ENCODE data around the gene INSIG2.

INSIG2 gene

DNA sequence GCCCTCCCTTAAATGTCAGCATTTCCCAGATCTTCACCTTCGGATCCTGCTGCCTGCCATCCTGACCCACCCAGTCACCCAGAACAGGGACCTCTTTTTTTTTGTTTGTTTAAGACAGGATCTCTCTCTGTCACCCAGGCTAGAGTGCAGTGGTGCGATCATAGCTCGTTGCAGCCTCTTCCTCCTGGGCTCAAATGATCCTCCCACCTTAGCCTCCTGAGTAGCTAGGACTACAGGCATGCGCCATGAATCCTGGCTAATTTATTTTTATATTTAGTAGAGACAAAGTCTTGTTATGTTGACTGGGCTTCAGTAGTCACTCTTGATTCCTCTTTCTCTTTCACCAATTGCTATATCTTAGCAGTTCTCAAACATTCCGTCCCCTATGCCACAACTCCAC lies 39.0 kb downstream of the INSIG2 start:
- DNase-seq (ENCODE audit: low read depth in 1 of 2, low spot score in 1 of 2) = no peak

DNA sequence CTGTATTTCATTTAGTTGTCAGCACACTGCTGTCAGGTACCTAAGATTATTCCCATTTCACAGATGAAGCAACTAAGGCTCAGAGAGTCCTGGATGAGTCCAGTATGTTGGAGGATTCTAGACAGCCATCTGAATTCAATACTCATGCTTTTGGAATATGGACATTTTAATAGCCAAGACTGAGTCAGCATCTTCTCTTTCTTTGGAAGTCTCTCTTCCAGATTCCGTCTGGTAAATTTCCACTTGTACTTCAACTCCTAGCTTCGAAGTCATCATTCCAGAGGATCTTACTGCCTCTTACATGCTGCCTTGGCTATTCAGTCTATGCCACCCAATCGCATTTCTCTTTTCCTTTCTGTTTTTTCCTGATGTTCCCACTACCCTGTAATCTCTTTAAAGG lies 40.6 kb downstream of the INSIG2 start:
- DNase-seq (ENCODE audit: low read depth in 1 of 2, low spot score in 1 of 2) = no peak

DNA sequence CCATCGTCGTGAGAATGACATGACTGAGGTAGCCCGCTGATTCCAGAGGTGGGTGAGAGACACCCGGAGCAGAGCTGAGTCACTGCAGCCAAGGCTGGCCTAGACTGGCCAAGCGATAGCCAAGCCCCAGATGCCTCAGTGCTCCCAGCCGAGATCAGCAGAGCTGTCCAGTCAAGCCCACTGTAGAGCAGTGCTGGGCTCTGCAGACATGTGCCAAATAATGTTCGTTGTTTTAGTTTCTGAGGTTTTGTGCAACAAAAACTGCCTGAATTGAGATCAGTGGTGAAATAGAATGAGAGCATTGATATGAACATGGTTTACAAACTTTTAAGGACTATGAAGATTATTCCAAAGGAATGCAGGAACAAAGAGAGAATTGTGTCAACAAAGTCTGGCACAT lies 42.1 kb downstream of the INSIG2 start:
- DNase-seq (ENCODE audit: low read depth in 1 of 2, low spot score in 1 of 2) = no peak

DNA sequence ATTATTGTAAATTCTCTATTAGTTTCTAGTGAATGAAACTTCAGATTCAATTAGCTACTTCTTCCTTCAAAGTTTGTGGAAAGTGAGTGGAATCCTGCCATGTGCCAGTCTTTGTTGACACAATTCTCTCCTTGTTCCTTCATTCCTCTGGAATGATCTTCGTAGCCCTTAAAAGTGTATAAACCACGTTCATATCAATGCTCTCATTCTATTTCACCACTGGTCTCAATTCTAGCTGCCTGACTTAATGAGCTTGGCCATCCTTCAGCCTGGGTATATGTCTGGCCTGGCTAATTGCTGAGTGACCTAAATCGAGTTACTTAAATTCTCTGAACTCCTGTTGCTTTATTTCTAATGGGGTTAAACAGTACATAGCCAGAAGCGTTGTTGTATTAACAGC lies 43.5 kb downstream of the INSIG2 start:
- no peak for DNase-seq (ENCODE audit: low read depth in 1 of 2, low spot score in 1 of 2)

- no peak for DNase-seq (ENCODE audit: low read depth in 1 of 2, low spot score in 1 of 2)
Measured at GRCh38 chr2:118133916-118134315, 45.6 kb downstream of the INSIG2 start.

DNA sequence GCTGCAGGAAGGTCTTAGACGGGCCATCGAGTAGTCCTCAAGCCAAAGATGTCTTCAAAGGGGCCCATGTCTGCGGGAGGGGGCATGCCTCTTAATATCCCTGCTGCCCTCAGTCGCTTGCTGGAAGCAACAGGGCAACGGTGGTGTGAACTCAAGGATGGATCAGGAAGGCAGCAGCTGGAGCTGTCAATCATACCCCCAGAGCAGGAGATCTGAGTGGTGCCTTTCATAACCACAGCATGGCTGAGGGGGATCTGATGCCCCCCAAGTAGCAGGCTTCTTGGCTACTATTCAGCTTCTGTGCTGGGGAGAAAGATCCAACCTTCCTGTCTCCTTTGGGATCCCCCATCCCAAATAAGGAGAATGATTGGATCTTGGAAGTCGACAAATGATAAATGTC lies 46.4 kb downstream of the INSIG2 start:
- DNase-seq (ENCODE audit: low read depth in 1 of 2, low spot score in 1 of 2) = no peak

DNA sequence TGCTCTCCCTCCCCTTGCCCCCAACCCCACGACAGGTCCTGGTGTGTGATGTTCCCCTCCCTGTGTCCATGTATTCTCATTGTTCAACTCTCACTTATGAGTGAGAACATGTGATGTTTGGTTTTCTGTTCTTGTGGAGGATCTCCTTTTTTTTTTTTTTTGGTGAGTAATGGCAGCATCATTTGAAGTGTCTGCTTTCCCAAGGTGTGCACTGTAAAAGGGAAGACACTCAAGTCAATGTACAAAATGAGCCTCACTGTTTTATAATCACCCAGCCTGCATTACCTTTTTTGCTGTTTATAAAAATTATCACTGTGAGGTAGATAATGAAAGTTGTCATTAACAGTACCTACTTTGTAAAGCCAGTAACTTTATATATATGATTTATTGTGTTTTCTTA lies 56.9 kb downstream of the INSIG2 start:
- DNase-seq (ENCODE audit: low read depth in 1 of 2, low spot score in 1 of 2) = no peak

DNA sequence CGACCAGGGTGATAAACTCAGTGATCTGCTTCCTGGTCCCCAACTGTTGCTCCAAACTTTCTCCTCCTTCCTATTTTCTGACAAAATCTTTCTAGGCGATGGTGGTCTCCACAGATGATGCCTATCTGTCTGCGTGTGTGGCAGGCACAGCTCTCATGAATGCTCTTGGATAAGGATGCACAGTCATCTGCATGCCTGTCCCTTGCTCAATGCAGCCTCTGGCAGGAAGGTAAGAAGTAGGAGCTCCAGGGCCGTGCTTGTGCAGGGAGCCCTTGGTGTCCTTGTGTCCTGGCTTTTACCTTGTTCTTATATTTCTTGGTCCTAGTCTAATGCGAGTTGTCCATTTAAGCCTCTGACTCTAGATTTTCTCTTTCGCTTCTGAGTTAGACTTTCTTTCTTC lies 57.5 kb downstream of the INSIG2 start:
- no peak for DNase-seq (ENCODE audit: low read depth in 1 of 2, low spot score in 1 of 2)

GRCh38 chr2:118146315-118147283 lies 58.3 kb downstream of the INSIG2 start:
- no peak for DNase-seq (ENCODE audit: low read depth in 1 of 2, low spot score in 1 of 2)

DNA sequence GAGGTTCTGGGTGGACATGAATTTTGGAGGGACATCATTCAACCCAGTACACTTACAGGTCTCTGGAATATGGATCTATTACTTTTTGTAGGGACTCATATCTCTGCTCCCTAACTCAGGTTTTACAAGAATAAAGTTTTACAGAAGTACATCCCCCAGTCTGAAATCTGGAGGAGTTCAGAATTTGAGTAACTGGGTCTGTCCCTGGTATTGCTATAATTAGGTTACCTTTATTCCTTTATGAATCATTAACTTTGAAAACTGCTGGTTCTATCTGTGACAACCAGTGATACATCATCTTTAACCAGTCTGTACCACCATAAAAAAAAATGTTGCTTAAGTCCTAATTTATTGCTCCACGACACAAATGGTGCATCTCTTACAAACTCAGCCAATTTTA lies 59.9 kb downstream of the INSIG2 start:
- no peak for DNase-seq (ENCODE audit: low read depth in 1 of 2, low spot score in 1 of 2)

DNA sequence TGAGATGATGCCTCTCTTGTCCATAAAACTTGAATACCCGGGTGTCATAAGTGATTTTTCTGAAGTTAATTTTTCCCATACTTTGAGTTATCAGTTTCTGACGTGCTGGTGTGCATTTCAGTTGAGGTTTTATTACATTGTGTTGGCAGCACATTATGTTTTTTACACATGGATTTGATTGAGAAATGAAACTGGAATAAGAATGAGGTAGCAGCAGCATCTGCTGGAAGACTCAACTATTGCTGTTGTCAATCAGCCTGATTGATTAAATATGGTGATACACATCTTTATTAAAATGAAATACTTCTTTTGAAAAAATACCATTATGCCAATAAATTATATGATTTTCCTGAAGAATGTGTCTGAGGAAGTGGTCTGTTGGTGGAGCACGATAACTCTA lies 60.5 kb downstream of the INSIG2 start:
- no peak for DNase-seq (ENCODE audit: low read depth in 1 of 2, low spot score in 1 of 2)

GRCh38 chr2:118150294-118150693 lies 62.0 kb downstream of the INSIG2 start:
- no peak for DNase-seq (ENCODE audit: low read depth in 1 of 2, low spot score in 1 of 2)

DNA sequence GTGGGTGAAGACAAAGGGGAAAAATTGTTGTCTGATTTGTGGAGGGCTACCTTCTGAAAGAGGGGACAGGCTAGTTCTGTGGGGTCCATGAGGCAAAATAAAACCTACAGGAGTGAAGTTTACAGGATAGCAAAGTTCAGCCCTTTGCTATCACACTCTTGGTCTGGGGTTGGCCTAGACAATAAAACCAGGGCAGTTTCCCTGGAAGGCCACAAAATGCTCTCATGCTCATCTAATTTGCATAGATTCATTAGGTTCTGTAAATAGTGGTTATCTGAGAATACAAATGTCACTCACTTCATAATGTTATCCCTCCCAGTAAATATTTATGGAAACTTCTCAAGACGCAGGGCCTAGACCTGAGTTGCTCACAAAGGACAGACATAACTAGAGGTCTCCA lies 63.6 kb downstream of the INSIG2 start:
- DNase-seq (ENCODE audit: low read depth in 1 of 2, low spot score in 1 of 2) = no peak

GRCh38 chr2:118153433-118153832 lies 65.2 kb downstream of the INSIG2 start:
- no peak for DNase-seq (ENCODE audit: low read depth in 1 of 2, low spot score in 1 of 2)

- no peak for DNase-seq (ENCODE audit: low read depth in 1 of 2, low spot score in 1 of 2)
Measured at GRCh38 chr2:118154176-118154575, 65.9 kb downstream of the INSIG2 start.
